ENCODE results near the gene KIF9.

GRCh38 chr3:47313341-47314055 lies 30.9 kb upstream of the KIF9 start:
- no peak for TF ChIP-seq ZNF274 (IDR thresholded peaks at IDR 0.05; ENCODE audit: low read depth, low read length)
- no peak for TF ChIP-seq SUZ12 (IDR thresholded peaks at IDR 0.05; ENCODE audit: extremely low read depth, insufficient read depth, insufficient read length)
- no peak for TF ChIP-seq YY1 (IDR thresholded peaks at IDR 0.05; ENCODE audit: insufficient read depth, insufficient read length)
